ENCODE measurements around the gene BEX1.

GRCh38 chrX:103012945-103013344 lies 51.0 kb downstream of the BEX1 start:
- TF ChIP-seq POLR2A (IDR thresholded peaks at IDR 0.05) (no peak), CTCF (IDR thresholded peaks at IDR 0.05) (no peak)

All from uterus (tissue), 2 donors.